ENCODE data around the gene ACAP3. TPM values are rescaled to one million over a fixed set of nuclear protein-coding genes. Genes with fewer than 3 reads are reported as not detected.

ACAP3 gene
- total RNA-seq (10 to 100 TPM; 17.9 to 24.8 TPM), polyA plus RNA-seq (10 to 100 TPM in 1 of 2 donors, 1 to 10 TPM in 1; 2.7 to 12.0 TPM)

GRCh38 chr1:1307923-1308755, at the start of gene ACAP3, which contains the start of gene PUSL1:
TSS of gene ACAP3 (minus strand) at chr1:1307930. CDS start at chr1:1307815, 115 bp downstream.
TSS of gene PUSL1 (plus strand) at chr1:1308597. CDS start at chr1:1308644, 47 bp downstream.
- Histone ChIP-seq H3K4me1 (ENCODE audit: control insufficient read depth in 4 of 4, insufficient read depth in 4 of 4, low read length in 3 of 4) (peaks cover 18 to 44% (median 34%) of the 10 kb centered on the region in 4 donors), H3K27ac (ENCODE audit: low read depth in 1 of 2, low read length in 2 of 2) (peak within 1 kb of the TSS; percentile 93 to 95), H3K9me3 (ENCODE audit: control insufficient read depth in 4 of 4, low read length in 3 of 4) (no peaks in the 10 kb centered on the region), H3K9ac (ENCODE audit: low read depth in 1 of 2, low read length in 2 of 2) (peak within 1 kb of the TSS in 1 of 2 donors; percentile 71), H3K4me3 (ENCODE audit: low read depth in 1 of 3, low read length in 3 of 3) (peak within 1 kb of the TSS; percentile 77 to 86 (median 78)), H3K27me3 (ENCODE audit: control insufficient read depth in 4 of 4, insufficient read depth in 4 of 4, low read length in 3 of 4) (no peaks in the 10 kb centered on the region), H3K36me3 (ENCODE audit: control insufficient read depth in 4 of 4, insufficient read depth in 3 of 4, low read depth in 1 of 4, low read length in 3 of 4) (peaks cover 0 to 20% (median 6%) of the 10 kb centered on the region in 4 donors)
- under 1% methylated on average over 130 of the region's 131 CpGs for WGBS
- DNase-seq (ENCODE audit: low spot score), result peak; percentile 91
- TF ChIP-seq YY1 (IDR thresholded peaks at IDR 0.05) (peak; percentile 31), SP1 (IDR thresholded peaks at IDR 0.05) (peak; percentile 42), GABPA (IDR thresholded peaks at IDR 0.05 in 1 of 2, conservative IDR thresholded peaks at IDR 0.05 in 1 of 2) (peak in 1 of 2 donors; percentile 48), RXRA (IDR thresholded peaks at IDR 0.05) (no peak), CTCF (IDR thresholded peaks at IDR 0.05; ENCODE audit: low read depth, low read length, missing input control) (peak; percentile 9)

- Histone ChIP-seq H3K36me3 (ENCODE audit: control insufficient read depth in 4 of 4, insufficient read depth in 3 of 4, low read depth in 1 of 4, low read length in 3 of 4) (no peaks in the 10 kb centered on the region), H3K9ac (ENCODE audit: low read depth in 1 of 2, low read length in 2 of 2) (no peak overlapping the region), H3K27me3 (ENCODE audit: control insufficient read depth in 4 of 4, insufficient read depth in 4 of 4, low read length in 3 of 4) (peaks cover 0 to 2% (median 0%) of the 10 kb centered on the region in 4 donors), H3K27ac (ENCODE audit: low read depth in 1 of 2, low read length in 2 of 2) (peak overlapping the region; percentile 11 to 44), H3K4me1 (ENCODE audit: control insufficient read depth in 4 of 4, insufficient read depth in 4 of 4, low read length in 3 of 4) (peaks cover 0 to 20% (median 4%) of the 10 kb centered on the region in 4 donors), H3K9me3 (ENCODE audit: control insufficient read depth in 4 of 4, low read length in 3 of 4) (no peaks in the 10 kb centered on the region), H3K4me3 (ENCODE audit: low read depth in 1 of 3, low read length in 3 of 3) (no peak overlapping the region)
- 68% methylated on average over 26 of the region's 26 CpGs for WGBS
- DNase-seq (ENCODE audit: low spot score), result no peak
- TF ChIP-seq ZBTB33 (IDR thresholded peaks at IDR 0.05), result no peak
- no peak for TF ChIP-seq REST (IDR thresholded peaks at IDR 0.05)
- TF ChIP-seq MAX (IDR thresholded peaks at IDR 0.05), result no peak
- no peak for TF ChIP-seq HNF4A (conservative IDR thresholded peaks at IDR 0.05)
- no peak for TF ChIP-seq FOXA1 (IDR thresholded peaks at IDR 0.05)
Measured at GRCh38 chr1:1356796-1357401, 49.2 kb upstream of the ACAP3 start.

All from liver (tissue), 9 donors.